Mesenteric fat pad (tissue), 1 donor: Measurements from ENCODE around the gene ADCY7. TPM values are rescaled to one million over a fixed set of nuclear protein-coding genes. Genes with fewer than 3 reads are reported as not detected.
A peak's percentile ranks its signal among the peaks of the same experiment; 100 is the strongest.
"Not testable (repeated sequence)": the region's sequence is repeated elsewhere in the genome, so short reads cannot be mapped to it uniquely, and the experiment has no call there.

Experiments used
- DNase-seq: peaks from one replicate; pipeline ENCODE4 v3.0.0-alpha.2; 2020; ENCODE audit warnings: low spot score
- long read RNA-seq: library from polyadenylated mRNA; unstranded; transcript quantifications from one replicate; pipeline ENCODE4 v2.0.0, GENCODE V29; 2020
- total RNA-seq: library from RNA; stranded (reverse); fragmentation: NEBNext Ultra II Directional; extraction: Animal tissue kit (Norgen Biotek cat#: 25700); gene quantifications from one replicate; pipeline ENCODE4 v1.2.1, GENCODE V29; 2021
- donor health status: DM: yes; HTN: yes; CAD: no.

ADCY7 gene
- 26.8 TPM for total RNA-seq
- long read RNA-seq, partial matches to known transcripts: 0 of 6 reads
- long read RNA-seq, other reads (novel, unspliced or antisense): 5 of 6 reads

- DNase-seq: peak; percentile 91
Observed at GRCh38 chr16:50266337-50267091, at the start of gene ADCY7. TSS of gene ADCY7 (plus strand) at chr16:50266551. CDS start at chr16:50288180, 21,629 bp downstream.

GRCh38 chr16:50219402-50219975, 46.9 kb upstream of the ADCY7 start:
- no peak for DNase-seq

- DNase-seq: no peak
Observed at GRCh38 chr16:50224286-50224685, 42.1 kb upstream of the ADCY7 start.

GRCh38 chr16:50227120-50227519, 39.2 kb upstream of the ADCY7 start:
- no peak for DNase-seq

- no peak for DNase-seq
Observed at GRCh38 chr16:50227665-50228064, 38.7 kb upstream of the ADCY7 start.

- no peak for DNase-seq
Observed at GRCh38 chr16:50228364-50228868, 37.9 kb upstream of the ADCY7 start.

- DNase-seq: no peak
Observed at GRCh38 chr16:50229149-50229726, 37.1 kb upstream of the ADCY7 start.

GRCh38 chr16:50234771-50235556, 31.4 kb upstream of the ADCY7 start:
- DNase-seq: no peak

- DNase-seq: no peak
Observed at GRCh38 chr16:50235581-50235980, 30.8 kb upstream of the ADCY7 start.

GRCh38 chr16:50238314-50238713, 28.0 kb upstream of the ADCY7 start:
- no peak for DNase-seq

- no peak for DNase-seq
Observed at GRCh38 chr16:50238868-50239301, 27.5 kb upstream of the ADCY7 start.

GRCh38 chr16:50243024-50243423, 23.3 kb upstream of the ADCY7 start:
- DNase-seq: not testable (repeated sequence)

- no peak for DNase-seq
Observed at GRCh38 chr16:50244140-50244503, 22.2 kb upstream of the ADCY7 start.

- peak; percentile 81 for DNase-seq
Observed at GRCh38 chr16:50244504-50245416, 21.6 kb upstream of the ADCY7 start.

- peak; percentile 87 for DNase-seq
Observed at GRCh38 chr16:50245417-50246298, 20.7 kb upstream of the ADCY7 start.

GRCh38 chr16:50246299-50247122, 19.8 kb upstream of the ADCY7 start:
- peak; percentile 88 for DNase-seq

- peak; percentile 82 for DNase-seq
Observed at GRCh38 chr16:50247123-50247905, 19.0 kb upstream of the ADCY7 start.
